Suprapubic skin (tissue), 4 donors: Measurements from ENCODE around the gene DENND4B.

Source experiments
- CTCF ChIP-seq, 2 donors: fragments of 200-600 bp in 1 of 2; fragments of 450-650 bp in 1 of 2; sonication (generic) in 1 of 2; IDR thresholded peaks; one replicate each; pipeline ENCODE4 v1.5.1; 2016 to 2019; ENCODE audit warnings: antibody characterized with exemption in 2 of 2, mild to moderate bottlenecking in 1 of 2, moderate library complexity in 1 of 2
- EP300 ChIP-seq: sonication (generic); formaldehyde crosslinking; IDR thresholded peaks from one replicate; pipeline ENCODE4 v1.6.1; 2017; ENCODE audit warnings: antibody characterized with exemption
- POLR2A ChIP-seq, 2 donors: fragments of 450-650 bp; IDR thresholded peaks; one replicate each; pipeline ENCODE4 v1.6.1; 2017; ENCODE audit warnings: antibody characterized with exemption in 2 of 2, mild to moderate bottlenecking in 2 of 2, moderate library complexity in 2 of 2
- POLR2AphosphoS5 ChIP-seq, 3 donors: sonication (generic); formaldehyde crosslinking; IDR thresholded peaks; one replicate each; pipeline ENCODE4 v1.6.1; 2017; ENCODE audit warnings: antibody characterized with exemption in 3 of 3

GRCh38 chr1:153907134-153907533 is 39.4 kb downstream of the DENND4B start:
- TF ChIP-seq CTCF (IDR thresholded peaks at IDR 0.05) (no peak), POLR2AphosphoS5 (IDR thresholded peaks at IDR 0.05) (no peak), POLR2A (IDR thresholded peaks at IDR 0.05) (no peak), EP300 (no peak)
